Nucleus accumbens (tissue), 56 donors: ENCODE results near the gene PDXK.
"Not testable (repeated sequence)": the region's sequence is repeated elsewhere in the genome, so short reads cannot be mapped to it uniquely, and the experiment has no call there.

Source experiments
- DNase-seq, 56 donors: peaks; one replicate each; lab custom pipeline; 2025; lab: John Stamatoyannopoulos, UW

The PDXK gene

DNA sequence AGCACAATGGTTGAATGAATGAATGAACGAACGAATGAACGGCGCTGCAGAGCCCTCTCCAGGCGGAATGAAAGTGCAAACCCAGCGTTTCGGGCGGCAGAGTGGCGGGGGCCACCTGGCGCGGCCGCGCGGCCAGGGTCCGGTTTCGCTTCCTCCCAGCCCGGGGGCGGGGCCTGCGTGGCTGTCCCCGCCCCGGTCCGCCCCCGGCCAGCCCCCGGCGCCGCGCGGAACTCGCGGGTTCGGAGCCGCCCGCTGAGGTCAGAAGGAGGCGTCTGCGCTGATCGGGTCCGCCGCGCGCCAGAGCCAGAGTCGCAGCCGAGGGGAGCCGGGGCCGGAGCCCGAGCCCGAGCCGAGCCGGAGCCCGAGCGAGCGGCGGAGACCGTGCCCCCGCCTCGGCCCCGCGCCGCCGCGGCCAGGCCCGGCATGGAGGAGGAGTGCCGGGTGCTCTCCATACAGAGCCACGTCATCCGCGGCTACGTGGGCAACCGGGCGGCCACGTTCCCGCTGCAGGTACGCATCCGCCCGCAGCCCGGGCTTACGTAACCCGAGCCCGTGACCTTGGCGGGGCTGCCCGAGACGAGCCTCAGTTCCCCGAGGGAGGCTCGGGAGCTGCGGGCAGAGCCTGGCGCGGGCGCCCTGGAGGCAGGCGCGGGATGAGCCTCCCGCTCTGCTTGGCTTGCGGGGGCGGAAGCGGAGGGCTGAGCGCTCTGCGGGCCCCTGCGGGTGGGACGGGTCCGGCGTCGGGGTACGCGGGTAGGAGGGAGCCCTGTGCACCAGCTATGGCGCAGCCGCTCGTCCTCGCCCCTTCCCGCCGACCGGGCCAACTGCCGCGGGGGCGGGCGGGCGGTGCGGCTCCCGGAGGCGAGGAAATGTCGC is at the start of gene PDXK:
Gene PDXK (plus strand): TSS at position 258 of the 876 bp plus-strand sequence. CDS start 166 bp downstream, at position 424.
- DNase-seq: peak in 51 of 56 donors; percentile 48 to 91 (median 74)

GRCh38 chr21:43669828-43670605 is 48.9 kb upstream of the PDXK start:
- no peak for DNase-seq

DNA sequence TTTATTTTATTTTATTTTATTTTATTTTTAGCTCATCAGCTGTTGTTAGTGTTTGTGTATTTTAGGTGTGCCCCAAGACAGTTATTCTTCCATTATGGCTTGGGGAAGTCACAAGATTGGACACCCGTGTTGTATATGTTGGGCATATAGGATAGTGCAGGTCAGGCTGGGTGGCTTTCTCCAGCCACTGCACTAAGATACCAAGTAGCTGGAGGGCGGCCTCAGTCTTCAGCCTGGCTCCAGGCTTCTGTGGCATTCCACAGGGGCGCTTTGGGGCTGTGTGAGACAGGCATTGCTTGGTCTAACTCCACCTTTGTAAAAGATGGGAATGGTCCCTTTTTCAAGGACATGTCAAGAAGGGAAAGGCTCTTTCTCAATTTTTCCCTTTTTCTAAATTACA is 43.1 kb upstream of the PDXK start:
- no peak for DNase-seq

DNA sequence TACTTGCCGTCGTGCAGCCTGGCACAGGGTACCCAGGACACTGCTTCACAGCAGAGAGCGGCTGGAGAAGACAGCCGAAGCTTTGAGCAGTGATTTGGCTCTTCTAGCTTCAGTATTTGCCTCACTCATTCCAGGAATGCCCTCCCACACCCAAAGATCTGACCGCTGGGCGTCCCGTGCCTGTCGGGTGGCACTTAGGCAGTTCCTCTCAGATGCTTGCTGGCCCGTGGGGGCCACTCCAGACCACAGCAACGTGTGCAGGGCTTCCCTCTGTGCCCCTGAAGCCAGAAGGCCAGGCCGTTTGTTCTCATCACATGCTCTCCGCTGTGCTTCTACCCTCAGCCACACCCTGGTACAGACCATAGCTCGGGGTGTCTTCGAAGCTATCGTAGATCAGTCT is 42.5 kb upstream of the PDXK start:
- DNase-seq: no peak

GRCh38 chr21:43679951-43680350 is 39.0 kb upstream of the PDXK start:
- no peak for DNase-seq

DNA sequence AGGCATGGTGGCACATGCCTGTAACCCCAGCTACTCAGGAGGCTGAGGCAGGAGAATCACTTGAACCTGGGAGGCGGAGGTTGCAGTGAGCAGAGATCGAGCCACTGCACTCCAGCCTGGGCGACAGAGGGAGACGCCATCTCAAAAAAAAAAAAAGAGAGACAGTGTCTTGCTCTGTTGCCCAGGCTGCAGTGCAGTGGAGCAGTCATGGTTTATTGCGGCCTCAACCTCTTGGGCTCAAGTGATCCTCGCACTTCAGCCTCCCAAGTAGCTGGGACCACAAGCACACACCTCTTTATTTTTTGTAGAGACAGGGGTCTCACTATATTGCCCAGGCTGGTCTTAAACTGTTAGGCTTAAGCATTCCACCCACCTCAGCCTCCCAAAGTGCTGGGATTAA is 38.5 kb upstream of the PDXK start:
- not testable (repeated sequence) for DNase-seq

GRCh38 chr21:43681650-43682049 is 37.3 kb upstream of the PDXK start:
- DNase-seq: no peak

DNA sequence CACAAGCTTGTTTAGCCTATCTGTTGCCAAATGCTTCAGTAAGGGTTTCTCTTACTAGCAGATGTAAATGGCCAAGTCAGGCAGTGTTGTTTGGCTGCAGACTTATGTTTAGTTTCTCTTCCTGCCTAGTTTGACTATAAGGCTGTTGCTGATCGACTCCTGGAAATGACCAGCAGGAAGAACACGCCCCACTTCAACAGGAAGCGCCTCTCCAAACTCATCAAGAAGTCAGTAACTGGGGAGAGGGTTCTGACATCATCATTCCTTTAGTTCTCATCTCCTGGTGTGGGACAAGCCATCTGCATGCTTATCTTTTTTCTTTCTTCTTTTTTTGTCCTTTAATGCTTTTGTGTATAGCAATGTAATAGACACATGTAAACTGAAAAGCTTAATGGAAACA is 34.5 kb upstream of the PDXK start:
- no peak for DNase-seq

GRCh38 chr21:43686811-43687565 is 31.9 kb upstream of the PDXK start:
- no peak for DNase-seq

- DNase-seq: no peak
Measured at GRCh38 chr21:43687566-43688399, 31.1 kb upstream of the PDXK start.

DNA sequence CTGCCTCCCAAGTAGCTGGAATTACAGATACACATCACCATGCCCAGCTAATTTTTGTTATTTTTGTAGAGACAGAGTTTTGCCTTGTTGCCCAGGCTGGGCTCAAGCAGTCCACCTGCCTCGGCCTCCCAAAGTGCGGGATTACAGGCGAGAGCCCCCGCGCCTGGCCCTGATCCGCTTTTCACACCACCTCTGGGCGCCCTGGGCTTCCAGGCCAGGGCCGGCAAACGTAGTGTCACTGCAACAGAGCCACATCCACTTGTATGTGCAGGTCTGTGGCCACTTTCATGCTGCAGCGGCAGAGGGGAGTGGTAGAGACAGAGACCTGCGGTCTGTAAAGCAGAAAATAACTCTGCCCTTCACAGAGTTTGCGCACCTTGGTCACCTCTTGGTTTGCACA is 30.0 kb upstream of the PDXK start:
- DNase-seq: no peak

DNA sequence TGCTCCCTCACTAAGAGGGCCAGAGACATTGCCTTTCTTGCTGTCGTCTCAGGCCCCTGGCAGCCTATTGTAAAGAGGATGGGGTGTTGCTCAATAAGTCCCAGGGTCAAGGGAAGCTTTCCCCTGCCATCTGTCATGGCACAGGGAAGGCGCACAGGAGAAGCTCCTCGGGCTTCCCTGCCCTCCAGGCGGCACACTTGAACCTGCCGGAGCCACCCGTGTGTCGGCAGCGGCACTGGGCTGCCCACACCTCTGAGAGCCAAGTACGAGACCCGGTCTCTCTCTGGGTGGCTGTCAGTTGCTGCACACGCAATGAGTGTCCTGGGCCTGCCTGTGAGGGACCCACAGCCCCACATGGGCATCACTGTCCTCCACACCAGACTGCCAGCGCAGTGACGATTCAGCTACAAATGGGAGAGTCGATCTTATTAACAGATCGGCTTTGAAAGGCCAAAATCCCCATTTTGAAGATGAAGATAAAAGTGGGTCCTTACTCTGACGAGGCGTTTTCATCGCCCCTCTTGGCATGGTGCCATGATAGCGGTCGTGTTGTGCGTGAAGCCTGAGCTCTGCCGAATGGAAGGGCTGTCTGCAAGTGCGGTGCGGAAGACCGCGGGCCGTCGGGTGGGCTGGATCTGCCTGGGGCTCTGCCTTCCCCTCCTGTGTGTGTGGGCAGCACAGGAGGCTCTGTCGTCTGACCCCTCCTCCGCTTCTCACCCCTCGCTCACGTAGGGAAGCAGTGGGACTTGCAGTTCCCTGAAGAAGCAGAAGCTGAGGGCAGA is 29.2 kb upstream of the PDXK start:
- DNase-seq: no peak

DNA sequence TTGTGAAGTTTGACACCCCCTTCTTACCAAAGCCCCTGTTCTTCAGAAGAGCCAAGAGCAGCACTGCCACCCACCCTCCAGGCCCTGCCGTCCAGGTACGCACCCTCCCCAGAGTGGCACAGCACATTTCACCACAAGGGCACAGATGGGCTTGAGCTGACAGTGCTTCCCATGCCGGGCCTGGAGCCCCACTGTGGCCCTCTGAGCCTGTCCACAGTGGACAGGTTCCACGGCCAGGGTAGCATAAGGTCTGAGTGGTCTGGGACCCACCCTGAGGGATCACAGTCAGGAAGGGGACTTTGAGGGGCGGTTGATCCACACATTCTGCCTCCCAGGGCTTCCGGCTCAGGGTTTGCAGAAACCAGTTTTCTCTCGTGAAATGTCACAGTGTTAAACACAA is 28.6 kb upstream of the PDXK start:
- no peak for DNase-seq

- DNase-seq: no peak
Measured at GRCh38 chr21:43691086-43691795, 27.7 kb upstream of the PDXK start.

- no peak for DNase-seq
Measured at GRCh38 chr21:43691801-43692200, 27.1 kb upstream of the PDXK start.

DNA sequence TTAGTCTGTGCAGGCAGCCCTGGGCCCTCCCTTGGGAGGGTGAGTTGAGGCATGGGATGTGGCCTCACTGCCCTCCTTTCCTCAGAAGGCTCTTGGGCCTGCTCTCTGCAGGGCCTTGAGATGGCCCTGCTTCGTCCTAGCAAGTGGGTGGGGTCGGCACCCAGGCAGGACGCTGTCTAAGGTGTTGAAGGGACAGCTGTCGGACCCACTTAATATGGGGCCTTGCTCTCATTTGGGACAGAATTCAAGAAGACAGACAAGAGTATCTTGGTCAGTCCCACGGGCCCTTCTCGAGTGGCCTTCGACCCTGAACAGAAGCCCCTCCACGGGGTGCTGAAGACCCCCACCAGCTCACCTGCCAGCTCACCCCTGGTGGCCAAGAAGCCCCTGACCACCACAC is 26.0 kb upstream of the PDXK start:
- DNase-seq: no peak

DNA sequence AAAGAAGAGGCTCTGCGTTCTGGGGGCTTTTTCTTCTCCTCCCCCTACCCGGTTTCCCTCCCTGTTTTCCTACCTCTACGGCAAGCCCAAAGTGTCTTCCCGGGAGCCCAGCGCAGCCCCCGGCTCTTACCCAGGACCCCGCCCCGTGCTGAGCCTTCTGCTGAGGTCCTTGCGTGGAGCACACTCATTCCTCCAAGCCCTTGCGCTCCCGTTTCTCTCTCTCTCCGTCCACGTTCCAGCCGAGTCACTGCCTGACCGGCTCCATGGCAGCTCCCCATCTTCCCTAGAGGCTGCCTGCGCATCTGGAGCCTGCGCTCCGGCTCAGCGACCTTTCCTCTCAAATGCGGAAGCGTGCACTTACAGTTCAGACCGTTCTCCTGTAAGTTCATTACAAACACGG is 24.9 kb upstream of the PDXK start:
- DNase-seq: no peak

DNA sequence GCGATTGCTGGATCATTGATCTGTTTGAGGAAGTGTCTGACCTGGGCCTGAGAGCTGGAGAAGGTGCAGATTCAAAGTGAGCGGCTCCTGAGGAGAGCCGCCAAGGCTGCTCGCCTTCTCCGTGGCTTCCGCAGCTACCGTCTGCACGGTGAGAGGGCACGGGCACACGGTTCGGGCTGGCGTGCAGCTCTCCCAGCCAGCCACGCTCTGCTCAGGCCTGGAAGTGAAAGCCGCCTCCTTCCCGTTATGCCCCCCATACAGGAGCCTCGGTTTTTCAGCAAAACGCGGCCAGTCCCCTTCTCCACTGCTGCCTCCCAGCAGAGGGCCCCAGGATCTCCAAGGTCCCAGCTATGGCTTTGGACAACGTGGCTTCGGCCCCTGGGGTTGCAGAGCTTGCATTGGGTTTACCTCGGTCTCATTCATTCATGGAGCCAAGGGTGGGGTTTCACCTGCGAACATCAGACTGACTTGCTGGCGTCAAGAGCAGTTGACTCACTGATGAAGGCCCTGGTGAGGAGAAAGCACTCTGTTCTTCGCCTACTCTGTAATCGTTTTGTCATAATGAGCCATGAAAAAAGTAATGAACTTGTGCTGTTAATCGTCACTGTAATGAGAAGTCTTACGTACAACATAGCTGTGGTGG is 24.4 kb upstream of the PDXK start:
- peak in 2 of 56 donors; percentile 34 to 41 for DNase-seq
